CD4-positive, alpha-beta T cell treated with Interferon alpha-2 for 1 hour (primary cell): ENCODE measurements around the gene SIPA1L2.

Experiments used
- DNase-seq, 2 donors: peaks; one replicate each; pipeline ENCODE4 v3.0.0-alpha.2; 2020 to 2022

Gene SIPA1L2

GRCh38 chr1:232589812-232590743 is 39.9 kb downstream of the SIPA1L2 start:
- peak in 1 of 2 donors; percentile 37 for DNase-seq

GRCh38 chr1:232589111-232589811 is 40.7 kb downstream of the SIPA1L2 start:
- no peak for DNase-seq

- DNase-seq: no peak
Observed at GRCh38 chr1:232587141-232588008, 42.6 kb downstream of the SIPA1L2 start.

- no peak for DNase-seq
Observed at GRCh38 chr1:232586679-232587078, 43.3 kb downstream of the SIPA1L2 start.

- DNase-seq: no peak
Observed at GRCh38 chr1:232585486-232585885, 44.4 kb downstream of the SIPA1L2 start.

GRCh38 chr1:232581932-232582331 is 48.0 kb downstream of the SIPA1L2 start:
- no peak for DNase-seq
